ENCODE measurements around the gene TMPRSS12. TPM values are rescaled to one million over a fixed set of nuclear protein-coding genes. Genes with fewer than 3 reads are reported as not detected.
"Not testable (repeated sequence)": the region's sequence is repeated elsewhere in the genome, so short reads cannot be mapped to it uniquely, and the experiment has no call there.

The TMPRSS12 gene
- total RNA-seq, 1 donor, result not detected

DNA sequence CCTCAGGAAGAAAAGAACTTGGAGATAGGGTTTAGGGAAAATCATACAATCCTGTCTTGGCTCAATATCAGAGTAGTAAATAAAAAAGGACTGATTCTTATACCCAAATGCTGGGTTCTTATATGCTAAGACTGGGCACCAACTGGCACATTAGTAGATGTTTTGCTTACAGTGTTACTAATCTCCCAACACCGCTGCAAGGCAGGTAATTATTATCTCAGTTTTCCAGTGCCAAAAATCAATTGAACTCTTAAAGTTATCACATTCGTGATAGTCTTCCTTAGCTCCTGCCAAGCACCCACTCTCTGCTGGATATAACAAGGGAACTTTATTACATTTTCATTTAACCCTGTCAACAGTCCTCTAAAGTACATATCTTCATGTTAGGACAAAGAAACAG lies 84.6 kb downstream of the TMPRSS12 start:
- TF ChIP-seq, protein P1, sequence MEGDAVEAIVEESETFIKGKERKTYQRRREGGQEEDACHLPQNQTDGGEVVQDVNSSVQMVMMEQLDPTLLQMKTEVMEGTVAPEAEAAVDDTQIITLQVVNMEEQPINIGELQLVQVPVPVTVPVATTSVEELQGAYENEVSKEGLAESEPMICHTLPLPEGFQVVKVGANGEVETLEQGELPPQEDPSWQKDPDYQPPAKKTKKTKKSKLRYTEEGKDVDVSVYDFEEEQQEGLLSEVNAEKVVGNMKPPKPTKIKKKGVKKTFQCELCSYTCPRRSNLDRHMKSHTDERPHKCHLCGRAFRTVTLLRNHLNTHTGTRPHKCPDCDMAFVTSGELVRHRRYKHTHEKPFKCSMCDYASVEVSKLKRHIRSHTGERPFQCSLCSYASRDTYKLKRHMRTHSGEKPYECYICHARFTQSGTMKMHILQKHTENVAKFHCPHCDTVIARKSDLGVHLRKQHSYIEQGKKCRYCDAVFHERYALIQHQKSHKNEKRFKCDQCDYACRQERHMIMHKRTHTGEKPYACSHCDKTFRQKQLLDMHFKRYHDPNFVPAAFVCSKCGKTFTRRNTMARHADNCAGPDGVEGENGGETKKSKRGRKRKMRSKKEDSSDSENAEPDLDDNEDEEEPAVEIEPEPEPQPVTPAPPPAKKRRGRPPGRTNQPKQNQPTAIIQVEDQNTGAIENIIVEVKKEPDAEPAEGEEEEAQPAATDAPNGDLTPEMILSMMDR (IDR thresholded peaks at IDR 0.05; ENCODE audit: insufficient read depth, low read depth, low read length), result no peak
- no peak for DNase-seq (ENCODE audit: low read depth)
- peak overlapping the region; percentile 94 for H3K4me3 ChIP-seq (ENCODE audit: low read depth, low read length)

DNA sequence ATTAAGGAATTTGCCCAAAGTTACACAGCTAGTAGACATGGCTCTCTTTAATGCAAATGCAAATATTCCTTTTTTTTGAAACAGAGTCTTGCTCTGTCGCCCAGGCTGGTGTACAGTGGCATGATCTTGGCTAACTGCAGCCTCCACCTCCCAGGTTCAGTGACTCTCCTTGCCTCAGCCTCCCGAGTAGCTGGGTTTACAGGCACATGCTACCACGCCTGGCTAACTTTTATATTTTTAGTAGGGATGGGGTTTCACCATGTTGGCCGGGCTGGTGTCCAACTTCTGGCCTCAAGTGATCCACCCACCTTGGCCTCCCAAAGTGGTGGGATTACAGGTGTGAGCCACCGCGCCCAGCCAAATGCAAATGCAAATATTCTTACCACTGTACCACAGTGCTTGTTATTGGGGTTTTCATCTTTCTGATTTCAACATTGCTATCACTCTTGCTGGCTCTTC lies 85.1 kb downstream of the TMPRSS12 start:
- H3K4me3 ChIP-seq (ENCODE audit: low read depth, low read length), result peak overlapping the region; percentile 94
- DNase-seq (ENCODE audit: low read depth), result no peak
- TF ChIP-seq, protein P1 (IDR thresholded peaks at IDR 0.05; ENCODE audit: insufficient read depth, low read depth, low read length), result no peak

DNA sequence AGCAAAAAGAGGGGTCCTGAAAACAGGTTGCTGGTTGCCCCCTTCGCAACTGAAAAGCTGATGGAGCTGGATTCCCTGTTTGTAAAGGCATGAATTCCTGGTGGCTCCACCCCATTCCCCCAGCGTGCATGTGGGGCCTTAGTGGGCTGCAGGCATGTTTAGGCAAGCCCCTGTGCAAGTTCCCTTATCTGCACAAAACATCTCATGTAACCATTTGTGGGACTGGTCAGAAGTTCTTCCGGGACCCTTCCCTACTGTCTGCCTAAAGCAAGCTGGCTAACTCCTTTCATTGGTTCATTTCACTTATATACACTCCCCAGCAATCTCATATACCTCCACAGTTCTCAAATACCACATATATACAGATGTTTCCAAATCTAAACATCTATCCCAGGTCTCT lies 85.7 kb downstream of the TMPRSS12 start:
- no peak for DNase-seq (ENCODE audit: low read depth)
- TF ChIP-seq, protein P1 (IDR thresholded peaks at IDR 0.05; ENCODE audit: insufficient read depth, low read depth, low read length), result no peak

DNA sequence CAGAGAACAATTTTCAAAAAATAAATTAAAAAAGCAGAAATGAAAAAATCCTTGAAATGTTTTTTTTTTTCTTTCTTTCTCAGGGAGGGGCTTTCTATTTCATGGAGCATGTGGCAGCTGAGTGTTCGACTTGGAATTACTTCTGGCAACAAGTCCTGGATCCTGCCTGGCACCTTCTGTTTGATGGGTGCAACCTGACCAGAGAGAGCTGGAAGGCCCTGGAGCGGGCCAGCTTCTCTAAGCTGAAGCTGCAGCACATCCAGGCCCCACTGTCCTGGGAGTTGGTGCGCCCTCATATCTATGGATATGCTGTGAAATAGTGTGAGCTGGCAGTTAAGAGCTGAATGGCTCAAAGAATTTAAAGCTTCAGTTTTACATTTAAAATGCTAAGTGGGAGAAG lies 87.1 kb downstream of the TMPRSS12 start:
- no peak overlapping the region for H3K4me3 ChIP-seq (ENCODE audit: low read depth, low read length)
- DNase-seq (ENCODE audit: low read depth), result no peak
- TF ChIP-seq, protein P1 (IDR thresholded peaks at IDR 0.05; ENCODE audit: insufficient read depth, low read depth, low read length), result no peak

More for the DNA sequence above, 85.7 kb downstream of the TMPRSS12 start:
- peak overlapping the region; percentile 94 for H3K4me3 ChIP-seq (ENCODE audit: low read depth, low read length)

DNA sequence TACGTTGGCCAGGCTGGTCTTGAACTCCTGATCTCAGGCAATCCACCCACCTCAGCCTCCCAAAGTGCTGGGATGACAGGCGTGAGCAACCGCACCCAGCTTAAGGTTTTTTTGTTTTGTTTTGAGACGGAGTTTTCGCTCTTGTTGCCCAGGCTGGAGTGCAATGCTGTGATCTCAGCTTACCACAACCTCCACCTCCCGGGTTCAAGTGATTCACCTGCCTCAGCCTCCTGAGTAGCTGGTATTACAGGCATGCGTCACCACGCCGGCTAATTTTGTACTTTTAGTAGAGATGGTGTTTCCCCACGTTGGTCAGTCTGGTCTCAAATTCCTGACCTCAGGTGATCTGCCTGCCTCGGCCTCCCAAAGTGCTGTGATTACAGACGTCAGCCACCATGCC lies 87.8 kb downstream of the TMPRSS12 start:
- not testable (repeated sequence) for H3K4me3 ChIP-seq (ENCODE audit: low read depth, low read length); DNase-seq (ENCODE audit: low read depth)

DNA sequence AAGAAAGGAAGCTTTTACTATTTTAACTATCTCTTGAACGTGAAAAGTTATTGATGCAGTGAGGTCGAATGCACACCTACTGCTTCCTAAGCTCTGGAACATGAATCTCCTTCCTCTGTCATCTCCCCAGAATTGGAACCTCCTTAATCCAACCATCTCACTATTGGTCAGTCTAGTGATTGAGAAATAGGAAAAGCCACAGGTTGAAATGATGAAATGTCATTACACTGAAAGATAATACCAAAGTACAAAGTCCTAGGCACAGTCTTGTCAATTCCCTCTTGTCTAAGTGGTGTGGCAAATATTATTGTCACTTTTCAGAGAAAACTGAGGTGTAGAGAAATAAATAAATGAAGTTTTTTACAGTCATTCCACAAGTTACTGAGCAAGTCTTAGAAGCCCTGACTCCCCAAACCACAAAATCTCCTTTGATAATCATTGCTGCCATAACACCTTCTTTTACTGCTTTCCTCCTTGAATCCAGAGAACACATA lies 90.1 kb downstream of the TMPRSS12 start:
- H3K4me3 ChIP-seq (ENCODE audit: low read depth, low read length), result no peak overlapping the region
- TF ChIP-seq, protein P1 (IDR thresholded peaks at IDR 0.05; ENCODE audit: insufficient read depth, low read depth, low read length), result no peak
- DNase-seq (ENCODE audit: low read depth), result peak; percentile 61

DNA sequence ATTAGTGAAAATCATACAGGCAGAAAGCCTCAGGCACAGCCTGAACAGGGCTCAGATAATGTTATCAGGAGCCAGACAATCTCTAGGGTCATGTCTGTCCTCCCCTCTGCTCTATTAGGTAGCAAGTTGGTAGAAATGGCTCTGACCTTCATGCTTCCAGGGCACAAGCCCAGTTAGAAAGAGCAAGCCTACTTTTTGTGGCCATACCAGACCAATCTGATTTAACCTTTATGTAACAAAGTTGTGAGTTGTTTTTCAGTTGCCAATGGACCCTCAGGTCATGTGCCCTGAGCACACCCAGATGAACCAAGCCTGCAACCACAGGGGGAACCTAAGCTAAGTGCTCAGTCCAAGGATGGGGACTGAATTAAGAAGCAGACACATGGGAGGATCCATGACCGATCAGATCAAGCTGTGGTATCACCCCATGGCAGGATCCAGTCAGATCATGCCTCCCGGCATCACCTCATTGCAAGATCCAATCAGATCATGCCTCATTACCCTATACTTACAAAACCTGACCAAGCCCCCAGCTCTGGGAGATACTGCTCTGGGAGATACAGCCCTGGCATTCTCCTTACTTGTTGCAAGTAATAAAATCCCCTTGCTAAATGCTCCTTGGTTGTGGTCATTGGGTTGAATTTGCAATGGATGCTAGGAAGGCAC lies 90.9 kb downstream of the TMPRSS12 start:
- no peak for DNase-seq (ENCODE audit: low read depth)
- TF ChIP-seq, protein P1 (IDR thresholded peaks at IDR 0.05; ENCODE audit: insufficient read depth, low read depth, low read length), result no peak
- no peak overlapping the region for H3K4me3 ChIP-seq (ENCODE audit: low read depth, low read length)
